GM12875 (cell line): ENCODE results near the gene IER5.

Experiments
- H3K4me3 ChIP-seq: one replicate; pipeline ENCODE4 v1.5.1; 2011; ENCODE audit warnings: low read depth, low read length, control low read depth
- CTCF ChIP-seq: IDR thresholded peaks from 2 replicates; pipeline ENCODE4 v1.5.1; 2011; ENCODE audit warnings: low read depth, mild to moderate bottlenecking, control low read depth, inconsistent platforms, low read length, moderate library complexity, borderline replicate concordance; ENCODE audit not compliant: insufficient read depth

The IER5 gene

GRCh38 chr1:181141431-181141910 is 53.0 kb downstream of the IER5 start:
- H3K4me3 ChIP-seq, result no peak overlapping the region
- no peak for TF ChIP-seq CTCF
